Astrocyte of the hippocampus (primary cell): ENCODE results near the gene CENPU.
A peak's percentile ranks its signal among the peaks of the same experiment; 100 is the strongest.
"Not testable (repeated sequence)": the region's sequence is repeated elsewhere in the genome, so short reads cannot be mapped to it uniquely, and the experiment has no call there.

Experiments used
- DNase-seq: peaks from one replicate; pipeline ENCODE4 v3.0.0; 2011; ENCODE audit warnings: low read depth, low spot score

CENPU gene

GRCh38 chr4:184666670-184667069, 67.2 kb downstream of the CENPU start:
- DNase-seq = no peak

GRCh38 chr4:184664445-184665210, 69.3 kb downstream of the CENPU start:
- no peak for DNase-seq

GRCh38 chr4:184662236-184662635, 71.7 kb downstream of the CENPU start:
- no peak for DNase-seq

- DNase-seq = no peak
Observed at GRCh38 chr4:184660978-184661377, 72.9 kb downstream of the CENPU start.

- DNase-seq = not testable (repeated sequence)
Observed at GRCh38 chr4:184657820-184658219, 76.1 kb downstream of the CENPU start.

- DNase-seq = no peak
Observed at GRCh38 chr4:184657144-184657543, 76.8 kb downstream of the CENPU start.

- DNase-seq = no peak
Observed at GRCh38 chr4:184655889-184656869, 77.7 kb downstream of the CENPU start.

- peak; percentile 55 for DNase-seq
Observed at GRCh38 chr4:184653650-184654049, 80.2 kb downstream of the CENPU start.

- DNase-seq = not testable (repeated sequence)
Observed at GRCh38 chr4:184652681-184653080, 81.2 kb downstream of the CENPU start.

- no peak for DNase-seq
Observed at GRCh38 chr4:184651899-184652298, 82.0 kb downstream of the CENPU start.

GRCh38 chr4:184649971-184650855, 83.7 kb downstream of the CENPU start:
- DNase-seq = peak; percentile 75

GRCh38 chr4:184649026-184649970, 84.6 kb downstream of the CENPU start, which contains the start of the genes CASP3 and PRIMPOL:
Gene CASP3 (minus strand): TSS chr4:184649447. CDS start chr4:184638453, 10,994 bp downstream.
Gene PRIMPOL (plus strand): TSS chr4:184649738. CDS start chr4:184657141, 7,403 bp downstream.
- DNase-seq = peak; percentile 99

GRCh38 chr4:184648313-184649025, 85.4 kb downstream of the CENPU start:
- peak; percentile 76 for DNase-seq

- DNase-seq = no peak
Observed at GRCh38 chr4:184648054-184648312, 85.9 kb downstream of the CENPU start.

- DNase-seq = peak; percentile 25
Observed at GRCh38 chr4:184647266-184648053, 86.4 kb downstream of the CENPU start.

- no peak for DNase-seq
Observed at GRCh38 chr4:184645904-184646610, 87.8 kb downstream of the CENPU start.

GRCh38 chr4:184644553-184645307, 89.2 kb downstream of the CENPU start:
- peak; percentile 59 for DNase-seq
